NOMO-1 treated with DMSO at 0.1 percent for 48 hours (cell line): Measurements from ENCODE around the gene DIAPH1.

ENCODE experiments used
- DNase-seq: peaks from one replicate; lab custom pipeline; 2025; ENCODE audit not compliant: unreplicated experiment; lab: John Stamatoyannopoulos, UW

Gene DIAPH1

DNA sequence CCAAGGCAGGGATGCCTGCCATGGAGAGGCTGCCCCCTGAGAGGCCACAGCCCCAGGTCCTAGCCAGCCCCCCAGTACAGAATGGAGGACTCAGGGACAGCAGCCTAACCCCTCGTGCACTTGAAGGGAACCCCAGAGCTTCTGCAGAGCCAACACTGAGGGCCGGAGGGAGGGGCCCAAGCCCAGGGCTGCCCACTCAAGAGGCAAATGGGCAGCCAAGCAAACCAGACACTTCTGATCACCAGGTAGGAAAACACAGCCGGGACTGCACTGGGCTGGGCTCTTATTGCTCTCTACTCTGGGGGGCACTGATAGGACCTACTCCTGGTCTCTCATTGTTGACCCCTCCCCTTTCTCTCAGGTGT is 21.2 kb upstream of the DIAPH1 start:
- no peak for DNase-seq

DNA sequence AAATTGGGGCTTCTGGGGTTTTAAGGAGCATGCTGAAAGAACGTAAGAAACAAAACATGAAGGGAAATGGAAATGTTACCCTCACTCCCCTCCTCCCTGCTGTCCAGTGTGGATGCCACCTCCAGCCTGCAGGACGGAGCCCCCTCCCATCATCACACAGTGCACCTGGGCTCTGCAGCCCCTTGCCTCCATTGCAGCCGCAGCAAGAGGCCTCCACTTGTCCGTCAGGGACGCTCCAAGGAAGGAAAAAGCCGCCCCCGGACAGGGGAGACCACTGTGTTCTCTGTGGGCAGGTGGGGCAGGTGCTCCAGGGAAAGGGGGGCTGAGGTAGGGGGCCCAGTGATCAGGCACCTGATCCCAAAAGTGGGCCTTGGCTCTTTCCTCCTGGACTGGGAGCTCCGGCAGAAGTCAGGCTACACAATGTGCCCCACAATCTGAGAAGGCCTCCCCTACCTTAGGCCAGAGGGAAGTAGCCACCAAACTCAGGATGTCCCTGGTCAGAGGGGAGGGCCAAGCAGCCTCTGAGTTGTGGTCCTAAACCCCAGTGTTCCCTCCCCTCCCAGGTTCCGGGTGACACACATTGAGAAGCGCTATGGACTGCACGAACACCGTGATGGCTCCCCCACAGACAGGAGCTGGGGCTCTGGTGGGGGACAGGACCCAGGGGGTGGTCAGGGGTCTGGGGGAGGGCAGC is 20.7 kb upstream of the DIAPH1 start:
- no peak for DNase-seq

DNA sequence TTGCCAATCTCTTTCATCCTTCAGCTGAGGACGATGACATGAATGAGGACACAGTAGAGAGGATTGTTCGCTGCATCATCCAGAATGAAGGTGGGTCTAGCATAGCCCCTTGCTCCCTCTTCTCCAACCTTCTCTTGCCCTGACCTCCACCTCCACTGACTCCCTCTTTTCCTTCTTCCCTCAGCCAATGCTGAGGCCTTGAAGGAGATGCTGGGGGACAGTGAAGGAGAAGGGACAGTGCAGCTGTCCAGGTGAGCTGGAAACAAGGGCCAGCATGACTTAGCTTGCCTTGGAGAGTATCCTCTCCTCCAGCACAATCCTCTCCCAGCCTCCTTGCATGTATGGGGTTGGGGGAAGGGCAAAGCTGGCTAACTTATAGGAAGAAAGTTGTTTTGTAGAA is 20.0 kb upstream of the DIAPH1 start:
- DNase-seq, result no peak

DNA sequence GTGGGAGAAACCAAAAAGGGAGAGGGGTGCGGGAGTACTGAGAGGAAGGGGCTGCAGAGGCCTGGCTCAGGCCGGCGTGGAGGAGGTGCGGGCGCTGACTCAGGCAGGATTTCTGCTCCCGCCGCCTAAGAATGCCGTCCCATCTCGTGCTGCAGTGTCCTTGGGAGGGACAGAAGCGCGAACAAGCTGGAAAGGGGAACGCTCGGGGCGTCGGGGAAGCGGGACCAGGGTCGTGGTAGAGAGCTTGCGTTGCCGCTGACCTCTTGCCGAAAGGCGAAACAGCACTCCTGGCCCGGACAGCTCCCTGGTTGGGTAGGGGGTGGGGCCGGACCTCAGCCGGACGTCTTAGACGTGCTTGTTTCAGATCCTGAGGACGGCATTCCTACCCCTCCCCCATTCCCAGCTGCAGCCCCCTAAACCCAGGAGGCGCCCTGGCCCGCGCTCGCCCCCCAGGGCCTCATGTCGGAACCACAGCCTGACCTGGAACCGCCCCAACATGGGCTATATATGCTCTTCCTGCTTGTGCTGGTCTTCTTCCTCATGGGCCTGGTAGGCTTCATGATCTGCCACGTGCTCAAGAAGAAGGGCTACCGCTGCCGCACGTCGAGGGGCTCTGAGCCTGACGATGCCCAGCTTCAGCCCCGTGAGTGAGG is 19.1 kb upstream of the DIAPH1 start:
- peak; percentile 68 for DNase-seq

DNA sequence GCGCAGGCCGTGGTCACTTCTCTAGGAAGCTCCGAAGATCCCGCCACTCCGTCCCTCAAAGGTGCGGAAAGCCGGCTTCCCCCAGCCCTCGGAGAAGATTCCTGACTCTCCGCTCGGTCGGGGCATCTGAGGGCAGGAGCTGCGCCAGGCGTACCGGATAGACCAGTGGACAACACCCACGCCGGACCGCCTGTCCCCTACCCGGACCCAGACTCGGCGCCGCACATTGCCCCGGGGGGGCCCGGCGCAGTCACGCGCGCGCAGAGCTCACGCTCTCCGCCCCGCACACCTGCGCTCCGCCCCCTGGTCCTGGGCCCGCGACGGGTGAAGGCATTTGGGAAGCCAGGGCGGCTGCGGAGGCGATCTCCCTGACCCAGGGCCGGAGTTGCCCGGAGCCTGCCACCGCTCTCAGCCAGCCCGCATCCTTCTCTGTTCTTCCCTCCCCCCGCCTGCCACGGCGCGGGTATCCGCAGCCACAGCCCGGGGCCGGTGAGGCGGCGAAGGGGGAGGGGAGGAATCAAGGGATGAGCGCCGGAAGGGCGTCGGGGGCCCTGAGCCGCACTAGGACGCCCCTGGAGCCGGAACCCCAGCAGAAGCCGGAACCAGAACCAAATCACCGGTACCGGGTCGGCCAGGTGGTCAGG is 18.4 kb upstream of the DIAPH1 start:
- DNase-seq, result no peak

DNA sequence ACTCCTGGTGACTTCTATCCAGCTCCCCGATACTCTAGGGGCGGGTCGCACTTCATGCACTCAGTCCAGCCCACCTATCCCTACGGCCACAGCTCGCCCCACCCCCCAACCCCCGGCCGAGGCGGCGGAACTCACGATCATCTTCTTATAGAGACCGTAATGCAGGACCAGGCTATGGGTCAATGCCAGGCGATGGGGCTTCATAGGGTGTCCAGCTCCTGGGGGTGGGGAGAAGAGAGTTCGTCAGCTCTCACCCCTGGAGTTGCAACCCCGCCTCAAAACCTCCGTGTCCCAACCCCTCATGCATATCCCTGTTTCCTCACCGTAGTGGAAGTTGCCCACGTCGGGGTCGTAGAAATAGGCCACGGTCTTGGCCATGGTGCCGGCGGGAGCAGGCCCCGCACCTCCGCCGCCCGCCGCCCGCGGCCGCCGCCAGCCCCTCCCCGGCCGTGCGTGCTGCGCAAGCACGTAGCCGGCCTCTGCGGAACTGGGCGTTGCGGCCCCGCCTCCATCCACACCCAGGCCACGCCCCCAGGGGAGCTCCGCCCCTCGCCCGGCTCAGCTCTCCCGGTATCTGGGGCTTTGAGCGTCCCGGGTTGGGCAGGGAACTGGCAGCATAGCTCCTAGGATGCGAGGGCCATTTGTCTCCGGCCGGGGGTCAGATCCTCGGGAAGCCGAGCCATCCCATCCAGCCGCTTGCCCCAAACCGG is 17.8 kb upstream of the DIAPH1 start, which contains the start of the genes HDAC3 and RELL2:
Gene HDAC3, minus strand, starts transcription at position 437 of the 710 bp plus-strand sequence. Its CDS starts 59 bp downstream, at position 378.
Gene RELL2, plus strand, starts transcription at position 585 of the 710 bp plus-strand sequence. CDS start 1,229 bp downstream, outside the sequence.
- peak; percentile 81 for DNase-seq

DNA sequence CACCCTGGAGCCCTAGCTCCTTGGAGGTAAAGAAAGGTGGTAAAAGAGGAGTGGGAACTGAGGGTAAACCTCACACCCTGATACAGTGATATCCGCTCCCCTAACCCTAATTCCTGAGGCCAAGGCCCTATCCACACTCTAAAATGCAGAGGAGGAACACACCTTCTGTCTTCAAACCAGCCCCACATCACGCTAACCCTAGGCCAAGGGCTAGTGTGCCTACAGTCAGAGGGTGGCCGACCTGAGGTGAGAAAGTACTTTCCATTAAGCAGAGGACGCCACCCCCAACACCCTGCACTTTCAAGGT is 17.3 kb upstream of the DIAPH1 start:
- no peak for DNase-seq

DNA sequence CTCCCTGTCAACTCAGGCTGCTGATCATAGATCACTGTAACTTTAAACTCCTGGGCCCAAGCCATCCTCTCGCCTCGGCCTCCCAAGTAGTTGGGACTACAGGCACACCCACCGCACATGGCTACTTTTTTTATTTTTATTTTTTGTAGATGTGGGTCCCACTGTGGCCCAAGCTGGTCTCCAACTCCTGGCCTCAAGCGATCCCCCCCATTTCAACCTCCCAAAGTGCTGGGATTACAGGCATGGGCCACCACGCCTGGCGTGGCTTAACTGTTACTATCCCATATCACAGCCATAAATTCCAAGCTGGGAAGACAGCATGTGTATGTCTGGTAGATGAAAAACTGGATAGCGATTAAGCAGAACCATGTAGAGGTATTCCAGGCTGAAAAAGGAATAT is 16.8 kb upstream of the DIAPH1 start:
- no peak for DNase-seq

DNA sequence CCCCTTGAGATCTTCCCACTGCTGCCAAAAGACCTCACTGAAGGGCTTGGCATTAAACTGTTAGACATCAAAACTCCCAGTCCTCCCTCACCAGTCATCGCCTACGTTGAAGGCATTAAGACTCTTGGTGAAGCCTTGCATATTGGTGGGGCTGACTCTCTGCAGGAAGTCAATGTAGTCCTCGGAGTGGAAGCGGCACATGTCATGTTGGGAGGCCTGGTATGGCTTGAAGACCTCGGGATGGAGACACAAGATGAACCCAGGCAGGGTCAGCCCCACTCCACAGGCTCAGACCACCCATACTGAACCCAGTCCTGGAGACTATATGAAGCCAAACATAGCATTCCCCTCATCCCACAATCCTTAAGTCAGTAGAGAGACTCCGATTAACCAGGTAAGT is 15.9 kb upstream of the DIAPH1 start:
- DNase-seq, result no peak

DNA sequence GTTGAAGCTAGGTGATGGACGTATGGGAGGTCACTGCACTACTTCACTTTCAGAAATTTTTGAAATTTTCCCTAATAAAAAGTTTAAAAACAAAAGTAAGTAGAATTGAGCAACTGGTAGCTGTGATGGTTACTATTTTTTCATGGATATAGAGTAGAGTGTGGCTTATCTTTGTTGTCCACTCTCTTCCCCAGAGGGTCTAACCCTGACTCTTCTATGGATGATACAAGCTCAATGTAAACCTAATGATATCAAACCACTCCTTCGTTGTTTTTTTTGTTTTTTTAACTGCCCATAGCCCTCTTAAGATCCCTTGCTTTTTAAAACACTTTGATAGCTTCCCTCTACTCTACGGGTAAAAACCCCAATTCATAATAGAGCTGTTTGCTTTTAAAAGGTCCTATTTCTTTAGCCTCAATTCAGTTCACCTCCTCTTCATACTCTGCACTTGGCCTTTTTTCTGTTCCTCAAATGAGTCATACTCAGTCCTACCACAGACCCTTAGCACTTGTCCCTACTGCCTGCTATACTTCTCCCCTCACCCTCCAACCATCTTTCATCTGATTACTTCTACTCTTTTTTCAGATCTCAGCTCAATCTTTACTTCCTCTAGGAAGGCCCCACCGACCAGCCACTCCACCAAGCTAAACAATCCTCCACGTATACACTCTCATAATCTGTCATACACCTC is 15.2 kb upstream of the DIAPH1 start:
- peak; percentile 64 for DNase-seq

DNA sequence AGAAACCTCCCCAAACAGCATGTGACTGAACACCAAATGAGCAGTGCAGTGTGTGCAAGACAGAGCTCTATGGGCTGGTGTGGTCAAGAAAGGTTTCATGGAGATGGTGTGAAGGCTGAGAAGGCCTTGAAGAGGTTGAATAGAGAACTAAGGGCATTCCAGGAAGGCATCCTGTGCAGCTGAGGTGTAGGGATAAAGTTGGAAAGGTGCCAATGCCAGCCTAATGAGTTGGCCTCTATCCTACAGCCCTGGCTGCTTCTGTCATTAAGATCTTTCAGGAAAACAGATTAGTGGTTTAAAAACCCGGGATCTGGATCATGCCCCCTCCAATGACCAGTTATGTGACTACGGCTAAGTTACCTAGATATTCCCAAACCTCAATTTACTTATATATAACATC is 13.8 kb upstream of the DIAPH1 start:
- no peak for DNase-seq

DNA sequence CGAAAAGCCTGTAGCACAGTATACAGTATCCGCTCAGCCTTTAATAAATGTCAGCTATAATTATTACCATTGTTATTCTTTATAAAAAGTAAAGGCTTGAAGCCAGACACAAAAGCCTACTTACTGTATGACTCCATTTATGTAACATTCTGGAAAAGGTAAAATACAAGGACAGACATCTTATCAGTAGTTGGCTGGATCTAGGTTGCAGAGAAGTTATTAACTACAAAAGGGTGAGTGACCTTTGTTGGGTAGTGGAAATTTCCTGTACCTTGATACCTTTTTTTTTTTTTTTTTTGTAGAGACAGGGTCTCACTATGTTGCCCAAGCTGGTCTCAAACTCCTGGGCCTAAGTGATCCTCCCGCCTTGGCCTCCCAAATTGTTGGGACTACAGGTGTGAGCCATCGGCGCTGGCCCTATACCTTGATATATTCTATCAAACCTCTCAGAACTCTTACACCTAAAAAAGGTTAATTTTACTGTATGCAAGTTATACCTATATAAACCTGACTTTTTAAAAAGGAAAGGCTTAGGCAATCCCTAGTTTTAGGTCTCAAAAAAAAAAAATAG is 11.9 kb upstream of the DIAPH1 start:
- DNase-seq, result no peak

DNA sequence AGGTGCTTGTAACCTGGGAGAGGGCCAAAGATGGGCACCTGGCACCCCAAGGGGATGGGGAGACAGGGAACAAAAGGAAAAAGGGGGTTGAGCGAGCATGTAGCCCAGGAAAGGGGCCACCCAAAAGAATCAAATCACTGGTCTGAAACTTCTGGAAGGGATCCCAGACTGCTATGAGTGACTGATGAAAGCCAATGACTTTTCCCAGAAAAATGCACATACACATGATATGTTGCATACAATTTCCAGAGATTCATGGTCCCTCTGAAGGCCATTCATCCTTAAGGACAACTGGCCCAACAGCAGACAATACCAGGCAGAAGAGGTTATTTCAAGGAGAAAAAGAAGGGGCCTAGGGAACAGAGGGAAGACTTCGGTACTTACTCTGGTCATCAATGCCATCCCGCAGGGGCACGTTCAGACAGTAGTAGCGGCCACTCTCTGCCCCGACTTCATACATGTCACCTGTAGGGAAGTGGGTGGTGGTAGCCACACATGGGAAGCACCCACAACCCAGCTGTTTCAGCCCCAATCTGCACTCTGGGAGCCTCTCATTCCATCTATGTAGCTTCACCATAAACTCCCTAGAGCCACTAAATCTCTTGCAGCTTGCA is 9.5 kb upstream of the DIAPH1 start:
- no peak for DNase-seq

DNA sequence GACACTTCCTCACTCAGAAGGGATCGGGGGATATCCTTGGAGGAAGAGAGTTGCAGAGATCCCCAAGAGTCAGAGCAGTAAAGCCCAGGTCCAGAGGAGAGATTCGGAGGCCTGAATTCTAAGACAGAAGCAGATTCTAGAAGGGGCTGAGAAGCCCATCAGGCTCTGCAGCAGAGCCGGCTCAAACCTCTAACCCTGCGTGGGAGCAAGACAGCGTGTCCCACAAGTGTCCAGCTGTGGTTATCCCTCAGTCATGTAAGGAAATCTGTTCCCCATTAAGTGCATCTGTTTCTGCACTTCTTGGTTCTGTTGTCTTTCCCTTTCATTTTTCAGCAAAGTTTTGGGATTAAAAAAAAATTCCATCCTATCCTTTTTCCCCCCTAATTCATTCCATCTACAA is 4.8 kb upstream of the DIAPH1 start:
- no peak for DNase-seq

DNA sequence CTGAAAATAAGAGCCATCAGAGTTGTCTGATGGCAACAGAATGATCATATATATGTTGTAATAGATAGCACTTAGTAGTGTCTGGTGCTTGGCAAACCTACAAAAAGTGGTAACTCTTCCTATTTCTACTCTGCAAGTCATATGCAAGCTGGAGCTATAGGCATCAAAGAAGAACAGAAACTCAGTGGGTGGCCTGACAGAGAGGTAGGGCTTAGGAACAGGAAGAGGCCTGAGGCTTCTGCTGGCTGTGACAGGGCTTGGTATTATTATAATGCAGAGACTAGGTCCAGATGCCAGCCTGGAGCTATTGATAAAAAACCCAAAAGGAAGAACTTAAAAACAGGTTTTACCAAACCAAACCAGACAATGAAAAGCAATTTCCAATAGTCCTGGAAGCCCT is 4.4 kb upstream of the DIAPH1 start:
- peak; percentile 98 for DNase-seq

DNA sequence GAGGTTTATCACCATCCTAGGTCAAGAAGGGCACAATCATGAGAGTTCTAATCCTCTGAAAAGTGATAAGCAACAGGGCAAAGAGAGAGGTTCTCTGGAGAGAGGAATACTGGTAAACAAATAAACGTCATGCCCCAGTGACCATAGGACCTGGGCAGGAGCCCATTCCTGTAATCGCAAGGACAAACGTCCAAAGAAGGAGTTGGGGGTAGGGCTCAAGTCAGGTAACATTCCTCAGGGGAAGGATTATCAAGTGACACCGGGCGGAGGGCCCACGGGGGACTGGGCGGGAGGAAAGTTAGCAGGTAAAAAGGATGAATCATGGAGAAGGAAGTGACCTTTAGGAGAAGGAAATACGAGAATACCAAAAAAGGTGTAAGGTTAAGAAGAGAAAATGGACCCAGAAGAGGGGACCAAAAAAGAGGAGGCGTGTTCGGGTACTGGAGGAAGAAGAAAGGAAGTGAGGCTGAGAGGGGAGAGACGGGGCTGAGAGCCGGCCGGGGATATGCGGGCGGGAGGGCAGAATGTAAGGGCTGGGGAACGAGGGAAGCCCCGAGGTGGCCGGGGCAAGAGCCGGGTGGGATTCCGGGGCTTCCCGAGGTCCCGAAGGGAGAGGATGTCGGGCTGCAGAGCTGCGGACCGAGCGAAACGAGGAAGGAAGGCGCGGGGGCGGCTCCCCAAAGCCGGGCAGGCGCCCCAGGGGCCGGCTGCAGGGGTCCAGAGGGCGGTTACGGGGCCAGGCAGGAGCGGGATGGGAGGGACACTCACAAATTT is 583 bp downstream of the DIAPH1 start:
- peak; percentile 60 for DNase-seq

DNA sequence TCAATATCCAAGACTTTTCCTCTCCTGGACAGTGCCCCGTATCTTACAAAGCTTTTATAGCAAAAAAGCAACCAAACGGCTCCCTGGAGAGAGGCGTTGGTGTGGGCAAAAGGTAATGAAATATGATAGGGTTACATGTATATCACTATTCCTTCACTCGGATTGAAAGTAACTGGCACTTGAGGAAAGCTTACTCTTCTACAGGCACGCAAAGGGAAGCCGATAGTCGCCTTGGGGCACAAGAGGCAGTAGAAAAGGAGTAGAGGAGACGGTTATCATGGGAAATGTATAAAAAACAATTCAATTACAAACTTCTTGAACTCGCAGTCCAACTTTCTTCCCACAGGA is 1.1 kb downstream of the DIAPH1 start:
- DNase-seq, result no peak

DNA sequence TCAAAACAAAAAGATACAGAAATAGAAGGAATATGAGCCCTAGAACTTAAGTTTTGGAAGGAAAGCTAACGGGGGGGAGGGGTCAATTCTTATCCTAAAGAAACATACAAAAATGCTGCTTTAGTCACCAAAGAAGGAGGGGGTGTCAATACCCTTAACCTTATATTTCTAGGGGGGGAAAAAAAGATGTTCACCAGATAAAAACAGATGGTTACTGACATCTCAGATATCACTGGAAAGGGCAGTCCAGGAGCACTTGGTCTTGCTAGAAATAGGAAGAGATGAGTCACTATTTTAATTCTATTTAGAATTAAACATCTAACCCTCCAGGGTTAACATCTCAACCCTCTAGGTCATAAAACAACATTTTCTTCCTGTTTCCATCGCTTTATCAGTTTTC is 1.7 kb downstream of the DIAPH1 start:
- no peak for DNase-seq

DNA sequence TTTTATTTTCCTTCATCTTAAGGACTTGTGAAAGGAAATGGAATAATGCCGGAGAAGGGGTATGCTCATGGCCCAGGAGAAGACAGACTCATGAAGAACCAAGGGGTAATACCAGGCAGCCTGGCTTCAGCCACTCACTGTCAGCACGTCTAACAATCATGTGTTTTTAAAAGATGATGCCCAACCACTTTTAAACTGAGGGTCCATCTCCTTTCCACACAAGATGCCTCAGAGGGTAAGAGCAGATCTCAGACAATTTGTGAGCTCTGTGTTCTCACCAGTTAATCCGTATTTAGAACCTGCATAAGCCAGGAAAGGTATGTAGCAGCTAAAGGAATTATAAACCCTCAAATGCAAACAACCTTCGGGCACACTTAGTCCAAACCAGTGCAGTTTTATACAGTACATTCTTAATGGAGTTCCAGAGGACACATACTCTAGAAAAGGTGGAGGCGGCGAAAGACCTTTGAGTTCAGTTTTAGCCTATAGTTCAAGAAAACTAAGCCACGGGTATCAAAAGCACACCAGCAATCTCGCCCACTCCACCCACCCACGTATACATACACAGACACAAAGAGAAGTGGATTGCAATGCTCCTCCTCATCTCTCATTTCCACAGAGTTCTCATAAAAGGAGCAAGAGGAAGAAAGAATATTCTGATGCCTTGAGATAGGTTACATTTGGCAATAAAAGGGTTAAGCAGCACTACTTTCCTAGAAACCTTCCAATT is 2.6 kb downstream of the DIAPH1 start:
- DNase-seq, result no peak
